SK-MEL-5 (cell line): ENCODE measurements around the gene TMEM59. TPM values are rescaled to one million over a fixed set of nuclear protein-coding genes. Genes with fewer than 3 reads are reported as not detected.
"Not testable (repeated sequence)": the region's sequence is repeated elsewhere in the genome, so short reads cannot be mapped to it uniquely, and the experiment has no call there.

Source experiments
- DNase-seq: peaks from one replicate; pipeline ENCODE4 v3.0.0-alpha.2; 2016; ENCODE audit warnings: low read depth, low spot score
- in situ Hi-C: cut with HindIII; loops from 2 replicates; pipeline ENCODE4 v1.10.0; 2016; ENCODE audit warnings: low sequenced_read_pairs, high pct_unique_total_duplicates, low pct_unique_long_range_greater_than_20kb
- total RNA-seq: library from RNA; depleted of rRNA; stranded (reverse); fragments of >200 nt; shearing (Covaris generic); gene quantifications from 2 replicates; pipeline ENCODE4 v1.2.3, GENCODE V29; 2014

Gene TMEM59
- total RNA-seq, 1 experiment from 2014 or later: 546 TPM

DNA sequence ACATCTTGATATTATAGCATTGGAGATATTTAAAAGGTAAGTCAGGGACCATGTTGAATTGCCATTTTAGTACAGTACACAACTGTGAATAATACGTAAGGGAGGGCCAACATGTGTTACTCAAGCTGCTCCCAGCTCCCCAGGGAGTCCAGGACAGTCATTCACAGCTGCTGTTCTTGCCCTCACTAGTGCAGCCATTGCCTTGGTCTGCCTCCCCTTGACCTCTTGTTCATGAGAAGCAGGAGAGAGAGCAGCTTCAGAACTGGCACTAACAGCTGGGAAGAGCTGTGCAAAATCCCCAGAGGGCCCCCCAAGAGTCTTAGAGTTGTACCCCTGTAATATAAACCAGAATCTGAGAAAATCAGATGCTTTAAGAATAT lies 16.8 kb upstream of the TMEM59 start:
- in situ Hi-C loops: no loop called here
- no peak for DNase-seq

GRCh38 chr1:54064299-54064698 lies 11.3 kb upstream of the TMEM59 start:
- DNase-seq: no peak
- in situ Hi-C loops: no loop called here

GRCh38 chr1:54054438-54054749 lies 1.4 kb upstream of the TMEM59 start:
- DNase-seq: no peak

DNA sequence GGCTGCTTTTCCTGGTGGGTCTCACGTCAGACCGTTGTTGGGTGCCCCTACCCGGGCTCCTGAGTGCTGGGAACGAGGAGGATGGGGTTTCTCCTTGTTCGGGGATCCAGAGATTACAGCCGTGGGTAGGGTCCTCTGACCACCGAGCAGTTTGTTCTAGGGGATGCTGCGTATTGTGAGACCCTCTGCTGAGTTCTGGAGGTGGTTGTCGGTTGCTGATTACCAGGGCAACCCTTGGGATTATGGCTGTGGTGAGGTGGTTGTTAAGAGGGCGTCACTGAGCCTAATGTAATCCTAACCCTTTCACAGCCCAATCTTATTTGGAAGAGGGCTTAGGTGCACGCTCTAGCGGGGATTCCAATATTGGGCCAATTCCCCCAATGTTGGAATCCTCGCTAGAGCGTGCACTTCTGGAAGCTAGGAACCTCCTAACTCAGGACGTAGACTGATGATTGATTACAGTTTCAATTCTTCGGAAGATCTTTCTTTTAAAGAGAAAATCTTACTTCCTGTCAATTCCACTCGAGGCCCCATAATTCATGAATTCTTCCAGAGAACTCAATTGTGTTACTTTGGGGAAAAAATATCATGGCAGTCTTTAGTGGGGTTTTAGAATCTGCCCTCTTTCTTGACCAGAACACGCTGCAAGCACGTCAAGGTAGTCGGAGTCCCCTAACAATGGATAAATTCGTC lies 887 bp upstream of the TMEM59 start:
- in situ Hi-C loops: no loop called here
- DNase-seq: no peak

More at GRCh38 chr1:54054438-54054749, 1.4 kb upstream of the TMEM59 start:
- in situ Hi-C loops: no loop called here

- peak; percentile 33 for DNase-seq
- in situ Hi-C loops: no loop called here
Measured at GRCh38 chr1:54052431-54052933, 522 bp downstream of the TMEM59 start.

DNA sequence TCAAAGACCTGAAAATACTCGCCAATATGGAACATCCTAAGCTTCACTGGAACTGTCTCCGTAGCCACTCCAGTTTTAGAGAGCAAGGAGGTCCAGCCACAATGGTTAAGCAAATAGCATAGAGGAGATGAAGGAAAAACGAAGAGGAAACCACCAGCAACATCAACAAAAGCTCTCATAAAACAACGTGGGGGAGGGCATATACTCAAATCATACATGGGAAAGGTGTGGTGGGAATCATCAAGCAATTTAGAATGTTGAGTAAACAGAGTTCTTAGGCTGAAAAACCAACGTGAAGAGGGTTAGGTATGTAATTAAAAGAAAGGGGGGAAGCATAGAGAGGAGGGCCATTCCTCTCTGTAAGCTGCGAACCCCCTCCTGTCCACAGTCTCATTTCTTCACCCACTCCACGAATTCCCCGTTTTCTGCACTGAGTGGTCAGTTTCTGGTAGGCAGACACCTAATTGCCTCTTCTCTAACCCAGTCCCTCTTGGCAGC lies 1.0 kb downstream of the TMEM59 start:
- in situ Hi-C loops: no loop called here
- no peak for DNase-seq

- DNase-seq, in situ Hi-C loops: not testable (repeated sequence)
Measured at GRCh38 chr1:54050435-54050834, 2.6 kb downstream of the TMEM59 start.

- in situ Hi-C loops: no loop called here
- no peak for DNase-seq
Measured at GRCh38 chr1:54047384-54048305, 5.4 kb downstream of the TMEM59 start.

DNA sequence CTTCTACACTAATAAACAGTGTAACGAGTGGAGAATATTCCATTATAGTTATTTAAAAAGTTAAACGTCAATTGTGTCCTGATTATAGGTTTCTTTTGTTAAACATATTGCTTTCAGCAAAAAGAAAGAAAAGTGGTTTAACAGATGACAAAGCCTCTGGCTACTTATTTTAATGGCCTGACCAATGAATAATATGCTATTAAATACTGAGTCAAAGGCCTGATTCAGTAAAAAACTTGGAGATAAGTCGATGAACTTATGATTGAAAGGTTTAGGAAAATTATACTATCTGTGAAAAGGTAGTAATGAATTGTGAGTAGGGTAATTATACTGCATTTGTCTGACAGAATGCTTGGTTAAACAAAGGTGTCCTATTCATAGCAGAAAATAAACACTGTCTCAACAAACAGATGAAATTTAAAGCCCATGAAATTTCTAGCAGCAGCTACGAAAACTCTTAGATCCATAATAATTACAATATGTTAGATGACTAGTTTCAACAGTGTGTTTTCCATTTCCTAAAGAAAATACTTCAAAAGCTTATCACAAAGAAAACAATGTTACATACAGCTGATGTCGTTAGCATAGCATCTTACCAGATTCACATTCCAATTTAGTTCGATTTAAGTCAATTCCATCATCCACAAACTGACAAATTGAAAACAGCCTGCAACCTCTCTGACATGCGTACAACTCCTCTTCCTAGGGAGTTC lies 6.2 kb downstream of the TMEM59 start:
- in situ Hi-C loops: no loop called here
- DNase-seq: no peak

DNA sequence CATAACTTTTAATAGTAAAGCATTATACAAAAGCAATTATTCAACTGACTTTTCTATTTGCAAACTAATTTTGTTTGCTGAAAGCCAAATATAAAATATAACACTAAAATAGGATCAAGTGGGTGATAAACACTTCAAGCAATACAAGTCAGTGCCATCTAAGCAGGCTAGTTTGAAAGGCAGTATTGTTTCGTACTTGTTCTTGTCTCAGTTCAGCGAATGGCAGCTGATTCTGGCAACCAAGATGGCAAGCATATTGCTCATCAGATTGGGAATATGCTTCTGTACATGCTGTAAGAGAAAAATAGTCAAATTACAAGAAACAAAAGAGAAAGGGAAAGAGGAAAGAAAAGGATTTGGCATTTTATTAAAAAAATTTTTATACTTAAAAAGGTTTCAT lies 7.5 kb downstream of the TMEM59 start:
- in situ Hi-C loops: no loop called here
- DNase-seq: peak; percentile 46

- in situ Hi-C loops: no loop called here
- DNase-seq: no peak
Measured at GRCh38 chr1:54041806-54042205, 11.2 kb downstream of the TMEM59 start.

DNA sequence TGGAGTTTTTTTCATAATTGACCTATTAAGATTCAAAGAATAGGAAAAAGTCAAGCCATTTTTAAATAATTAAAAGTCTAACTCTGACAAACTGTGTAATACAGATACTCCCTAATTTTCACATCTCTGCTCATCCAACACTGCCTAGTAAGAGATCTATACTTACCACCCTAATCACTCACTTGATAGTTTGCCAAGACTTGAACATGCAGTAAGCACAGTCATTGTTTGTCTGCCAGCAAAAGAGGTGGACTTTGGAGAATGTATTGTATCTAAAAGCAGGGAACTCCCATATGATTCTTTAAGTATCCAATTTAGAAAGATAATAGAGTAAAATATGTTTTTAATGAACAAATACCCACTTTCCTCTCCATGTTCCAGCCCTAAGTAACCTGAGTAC lies 15.5 kb downstream of the TMEM59 start:
- in situ Hi-C loops: no loop called here
- DNase-seq: no peak

GRCh38 chr1:54028306-54029251 lies 24.4 kb downstream of the TMEM59 start:
- peak; percentile 91 for DNase-seq
- in situ Hi-C loops: no loop called here

GRCh38 chr1:54027848-54028247 lies 25.2 kb downstream of the TMEM59 start:
- in situ Hi-C loops: no loop called here
- no peak for DNase-seq

GRCh38 chr1:54024811-54025210 lies 28.2 kb downstream of the TMEM59 start:
- DNase-seq, in situ Hi-C loops: not testable (repeated sequence)

- in situ Hi-C loops: no loop called here
- no peak for DNase-seq
Measured at GRCh38 chr1:54024358-54024757, 28.6 kb downstream of the TMEM59 start.

DNA sequence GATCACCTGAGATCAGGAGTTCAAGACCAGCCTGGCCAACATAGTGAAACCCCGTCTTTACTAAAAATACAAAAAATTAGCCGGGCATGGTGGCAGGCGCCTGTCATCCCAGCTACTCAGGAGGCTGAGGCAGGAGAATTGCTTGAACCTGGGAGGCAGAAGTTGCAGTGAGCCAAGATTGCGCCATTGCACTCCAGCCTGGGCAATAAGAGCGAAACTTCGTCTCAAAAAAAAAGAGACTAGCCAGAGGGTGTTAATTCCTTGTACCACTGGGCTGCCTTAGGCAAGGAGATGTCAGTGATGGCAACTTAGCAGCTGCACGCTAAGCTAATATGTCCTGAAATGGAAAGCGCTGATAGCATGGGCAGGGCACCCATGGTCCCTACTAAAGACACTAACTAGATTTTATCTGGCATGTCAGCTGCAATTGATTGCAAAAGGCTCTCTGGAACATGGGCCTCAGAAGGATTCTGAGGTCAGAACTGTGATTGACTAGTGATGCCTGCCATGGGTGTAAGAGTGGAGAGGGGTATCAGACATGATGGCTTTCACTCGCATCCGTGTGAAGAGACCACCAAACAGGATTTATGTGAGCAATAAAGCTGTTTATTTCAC lies 33.3 kb downstream of the TMEM59 start:
- DNase-seq, in situ Hi-C loops: not testable (repeated sequence)
